Stromal cell of bone marrow (primary cell): ENCODE data around the gene COQ8B.
"Not testable (repeated sequence)": the region's sequence is repeated elsewhere in the genome, so short reads cannot be mapped to it uniquely, and the experiment has no call there.

Experiments used
- DNase-seq: peaks from one replicate; pipeline ENCODE4 v3.0.0-alpha.2; 2012; ENCODE audit warnings: low read depth

The COQ8B gene

GRCh38 chr19:40716482-40717324 lies at the start of gene COQ8B, which contains the start of gene ITPKC:
Gene COQ8B (minus strand): TSS chr19:40716886. CDS start chr19:40714632, 2,254 bp downstream.
Gene ITPKC (plus strand): TSS chr19:40717112. CDS start chr19:40717136, 24 bp downstream.
- DNase-seq = peak; percentile 97

- not testable (repeated sequence) for DNase-seq
Measured at GRCh38 chr19:40766385-40766784, 49.7 kb upstream of the COQ8B start.

- DNase-seq = no peak
Measured at GRCh38 chr19:40763963-40764362, 47.3 kb upstream of the COQ8B start.

- DNase-seq = no peak
Measured at GRCh38 chr19:40763526-40763925, 46.8 kb upstream of the COQ8B start.

- DNase-seq = no peak
Measured at GRCh38 chr19:40762754-40763470, 46.2 kb upstream of the COQ8B start.

- DNase-seq = no peak
Measured at GRCh38 chr19:40759352-40759751, 42.7 kb upstream of the COQ8B start.

- no peak for DNase-seq
Measured at GRCh38 chr19:40758491-40758890, 41.8 kb upstream of the COQ8B start.

GRCh38 chr19:40756502-40757110 lies 39.9 kb upstream of the COQ8B start:
- DNase-seq = no peak

- DNase-seq = no peak
Measured at GRCh38 chr19:40755791-40756190, 39.1 kb upstream of the COQ8B start.

GRCh38 chr19:40755248-40755624 lies 38.5 kb upstream of the COQ8B start:
- no peak for DNase-seq

- DNase-seq = no peak
Measured at GRCh38 chr19:40754611-40755247, 38.0 kb upstream of the COQ8B start.

- DNase-seq = no peak
Measured at GRCh38 chr19:40752257-40752781, 35.6 kb upstream of the COQ8B start.

GRCh38 chr19:40750874-40751537 lies 34.3 kb upstream of the COQ8B start, which contains the start of gene SNRPA:
Gene SNRPA (plus strand): TSS chr19:40751203. CDS start chr19:40751409, 206 bp downstream.
- peak; percentile 97 for DNase-seq

- DNase-seq = peak; percentile 99
Measured at GRCh38 chr19:40750058-40750873, 33.6 kb upstream of the COQ8B start, which contains the start of gene ACTMAP. Gene ACTMAP (minus strand): TSS chr19:40750477. CDS start chr19:40749803, 674 bp downstream.

GRCh38 chr19:40747536-40747935 lies 30.9 kb upstream of the COQ8B start:
- DNase-seq = no peak

- peak; percentile 16 for DNase-seq
Measured at GRCh38 chr19:40745402-40745780, 28.7 kb upstream of the COQ8B start.

- no peak for DNase-seq
Measured at GRCh38 chr19:40744554-40745401, 28.1 kb upstream of the COQ8B start.

- DNase-seq = no peak
Measured at GRCh38 chr19:40743926-40744325, 27.2 kb upstream of the COQ8B start.

GRCh38 chr19:40742886-40743285 lies 26.2 kb upstream of the COQ8B start:
- DNase-seq = no peak
